ENCODE results near the gene TMPRSS7.

GRCh38 chr3:112017091-112017490, 17.4 kb upstream of the TMPRSS7 start:
- TF ChIP-seq CTCF (IDR thresholded peaks at IDR 0.05) (no peak), POLR2A (IDR thresholded peaks at IDR 0.05) (no peak)

Data from body of pancreas (tissue), 4 donors.